ENCODE measurements around the gene RNF112. TPM values are rescaled to one million over a fixed set of nuclear protein-coding genes. Genes with fewer than 3 reads are reported as not detected.

RNF112 gene
- total RNA-seq, 5 donors from 2014 or later (not counting 1 experiment from before 2014, with no cell fraction given), result 0.40 to 1.8 (median 1.2) TPM

GRCh38 chr17:19372011-19372370, 39.0 kb upstream of the RNF112 start:
- Mint-ChIP-seq H3K36me3 (no peaks in the 10 kb centered on the region), H3K9me3 (no peaks in the 10 kb centered on the region), H3K27me3 (no peaks in the 10 kb centered on the region), H3K4me3 (peak overlapping the region in 1 of 3 donors; percentile 9), H3K27ac (peak overlapping the region; percentile 52 to 55), H3K4me1 (peaks cover 39 to 60% (median 44%) of the 10 kb centered on the region in 3 donors)
- no peak for DNase-seq
- no peaks in the 10 kb centered on the region for H3K27me3 ChIP-seq (replicated peaks in 1 of 2; ENCODE audit: control insufficient read depth in 2 of 2, extremely low read depth in 1 of 2, insufficient read depth in 2 of 2, low read length in 1 of 2)
- ATAC-seq (replicated peaks in 1 of 4), result no peak
- no peaks in the 10 kb centered on the region for H3K36me3 ChIP-seq (ENCODE audit: control insufficient read depth in 2 of 2, extremely low read depth in 1 of 2, insufficient read depth in 1 of 2, low read length in 1 of 2)
- H3K9me3 ChIP-seq, result no peaks in the 10 kb centered on the region
- ChIA-PET CTCF (interaction anchor here in 1 of 2 donors (1.4 kb wide), 1 partner anchor 9 kb away, joined by 4 read pairs; the partner anchor contains the start of gene B9D1), POLR2A (no interaction called here)
- H3K4me1 ChIP-seq (ENCODE audit: control insufficient read depth in 1 of 2, extremely low read depth in 1 of 2, insufficient read depth in 2 of 2, low read length in 2 of 2), result peaks cover 18 to 51% of the 10 kb centered on the region in 2 experiments
- no peak overlapping the region for H3K27ac ChIP-seq (ENCODE audit: low read length)
- WGBS (ENCODE audit: insufficient coverage), result 88% methylated on average over 3 of the region's 9 CpGs
- no peak overlapping the region for H3K4me3 ChIP-seq (ENCODE audit: control insufficient read depth in 1 of 2, extremely low read depth in 1 of 2, low read length in 1 of 2)

GRCh38 chr17:19372439-19372838, 38.6 kb upstream of the RNF112 start:
- H3K4me3 ChIP-seq (ENCODE audit: control insufficient read depth in 1 of 2, extremely low read depth in 1 of 2, low read length in 1 of 2), result no peak overlapping the region
- no peak overlapping the region for H3K4me3 Mint-ChIP-seq

GRCh38 chr17:19372866-19373504, 38.0 kb upstream of the RNF112 start:
- H3K4me3 Mint-ChIP-seq, result no peak overlapping the region
- H3K27me3 Mint-ChIP-seq, result no peaks in the 10 kb centered on the region
- no peak overlapping the region for H3K27ac ChIP-seq (ENCODE audit: low read length)
- H3K36me3 Mint-ChIP-seq, result no peaks in the 10 kb centered on the region
- ChIA-PET POLR2A (no interaction called here), CTCF (no interaction called here)
- H3K27me3 ChIP-seq (replicated peaks in 1 of 2; ENCODE audit: control insufficient read depth in 2 of 2, extremely low read depth in 1 of 2, insufficient read depth in 2 of 2, low read length in 1 of 2), result no peaks in the 10 kb centered on the region
- H3K9me3 Mint-ChIP-seq, result no peaks in the 10 kb centered on the region
- peaks cover 21 to 52% of the 10 kb centered on the region in 2 experiments for H3K4me1 ChIP-seq (ENCODE audit: control insufficient read depth in 1 of 2, extremely low read depth in 1 of 2, insufficient read depth in 2 of 2, low read length in 2 of 2)
- DNase-seq (no peak), ATAC-seq (replicated peaks in 1 of 4) (no peak)
- no peak overlapping the region for H3K27ac Mint-ChIP-seq
- no peaks in the 10 kb centered on the region for H3K9me3 ChIP-seq
- peaks cover 44 to 66% (median 50%) of the 10 kb centered on the region in 3 donors for H3K4me1 Mint-ChIP-seq
- H3K4me3 ChIP-seq (ENCODE audit: control insufficient read depth in 1 of 2, extremely low read depth in 1 of 2, low read length in 1 of 2), result no peak overlapping the region
- no peaks in the 10 kb centered on the region for H3K36me3 ChIP-seq (ENCODE audit: control insufficient read depth in 2 of 2, extremely low read depth in 1 of 2, insufficient read depth in 1 of 2, low read length in 1 of 2)
- WGBS (ENCODE audit: insufficient coverage), result 93% methylated on average over 5 of the region's 8 CpGs

More at GRCh38 chr17:19372439-19372838, 38.6 kb upstream of the RNF112 start:
- Mint-ChIP-seq H3K27ac (peak overlapping the region in 1 of 2 donors; percentile 55), H3K36me3 (no peaks in the 10 kb centered on the region), H3K9me3 (no peaks in the 10 kb centered on the region), H3K27me3 (no peaks in the 10 kb centered on the region), H3K4me1 (peaks cover 44 to 64% (median 48%) of the 10 kb centered on the region in 3 donors)
- no peaks in the 10 kb centered on the region for H3K27me3 ChIP-seq (replicated peaks in 1 of 2; ENCODE audit: control insufficient read depth in 2 of 2, extremely low read depth in 1 of 2, insufficient read depth in 2 of 2, low read length in 1 of 2)
- no peaks in the 10 kb centered on the region for H3K9me3 ChIP-seq
- POLR2A ChIA-PET, result no interaction called here
- H3K36me3 ChIP-seq (ENCODE audit: control insufficient read depth in 2 of 2, extremely low read depth in 1 of 2, insufficient read depth in 1 of 2, low read length in 1 of 2), result no peaks in the 10 kb centered on the region
- 86% methylated on average over 10 of the region's 12 CpGs for WGBS (ENCODE audit: insufficient coverage)
- no peak overlapping the region for H3K27ac ChIP-seq (ENCODE audit: low read length)
- CTCF ChIA-PET, result interaction anchor here in 1 of 2 donors (1.4 kb wide), 1 partner anchor 10 kb away, joined by 4 read pairs; the partner anchor contains the start of gene B9D1
- DNase-seq (no peak), ATAC-seq (replicated peaks in 1 of 4) (no peak)
- H3K4me1 ChIP-seq (ENCODE audit: control insufficient read depth in 1 of 2, extremely low read depth in 1 of 2, insufficient read depth in 2 of 2, low read length in 2 of 2), result peaks cover 21 to 52% of the 10 kb centered on the region in 2 experiments

DNA sequence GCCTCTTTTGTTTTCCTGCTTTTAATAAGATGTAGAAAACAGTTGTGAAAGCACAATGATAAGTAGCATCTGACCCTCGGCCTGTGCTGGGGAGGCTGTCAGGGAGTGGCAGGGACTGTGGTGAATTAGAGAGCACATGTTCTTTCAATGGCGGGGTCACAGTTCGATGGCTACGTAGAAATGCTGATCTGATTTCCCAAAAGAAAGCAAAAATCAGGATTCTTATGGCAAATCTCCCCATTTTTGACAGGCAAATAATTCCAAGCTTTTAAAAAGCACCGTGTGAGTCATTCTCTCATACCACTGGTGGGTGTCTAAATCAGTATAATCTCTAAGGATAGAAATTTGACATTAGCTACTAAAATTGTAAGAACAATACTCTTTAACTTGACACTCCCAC, 36.9 kb upstream of the RNF112 start:
- Histone ChIP-seq H3K4me1 (ENCODE audit: control insufficient read depth in 1 of 2, extremely low read depth in 1 of 2, insufficient read depth in 2 of 2, low read length in 2 of 2) (peaks cover 22 to 57% of the 10 kb centered on the region in 2 experiments), H3K4me3 (ENCODE audit: control insufficient read depth in 1 of 2, extremely low read depth in 1 of 2, low read length in 1 of 2) (no peak overlapping the region), H3K36me3 (ENCODE audit: control insufficient read depth in 2 of 2, extremely low read depth in 1 of 2, insufficient read depth in 1 of 2, low read length in 1 of 2) (no peaks in the 10 kb centered on the region), H3K27ac (ENCODE audit: low read length) (no peak overlapping the region), H3K27me3 (replicated peaks in 1 of 2; ENCODE audit: control insufficient read depth in 2 of 2, extremely low read depth in 1 of 2, insufficient read depth in 2 of 2, low read length in 1 of 2) (no peaks in the 10 kb centered on the region), H3K9me3 (no peaks in the 10 kb centered on the region)
- Mint-ChIP-seq H3K4me1 (peaks cover 38 to 59% (median 47%) of the 10 kb centered on the region in 3 donors), H3K4me3 (no peak overlapping the region), H3K27ac (no peak overlapping the region), H3K9me3 (no peaks in the 10 kb centered on the region), H3K36me3 (no peaks in the 10 kb centered on the region), H3K27me3 (no peaks in the 10 kb centered on the region)
- WGBS (ENCODE audit: insufficient coverage), result 100% methylated on average over 1 of the region's 5 CpGs
- CTCF ChIA-PET, result interaction anchor here in 1 of 2 donors (0.9 to 1.7 kb wide), 2 partner anchors 9 to 74 kb away, joined by 3 read pairs; no protein-coding TSS in a partner anchor
- no peak for DNase-seq
- no peak for ATAC-seq (replicated peaks in 1 of 4)
- POLR2A ChIA-PET, result no interaction called here

- POLR2A ChIA-PET, result no interaction called here
- H3K27me3 Mint-ChIP-seq, result no peaks in the 10 kb centered on the region
- CTCF ChIA-PET, result interaction anchor here in 1 of 2 donors (1.7 kb wide), 1 partner anchor 11 kb away, joined by 3 read pairs; no protein-coding TSS in a partner anchor
- Histone ChIP-seq H3K4me3 (ENCODE audit: control insufficient read depth in 1 of 2, extremely low read depth in 1 of 2, low read length in 1 of 2) (no peak overlapping the region), H3K4me1 (ENCODE audit: control insufficient read depth in 1 of 2, extremely low read depth in 1 of 2, insufficient read depth in 2 of 2, low read length in 2 of 2) (peaks cover 11 to 42% of the 10 kb centered on the region in 2 experiments), H3K9me3 (no peaks in the 10 kb centered on the region), H3K36me3 (ENCODE audit: control insufficient read depth in 2 of 2, extremely low read depth in 1 of 2, insufficient read depth in 1 of 2, low read length in 1 of 2) (peaks cover 0 to 14% of the 10 kb centered on the region in 2 donors), H3K27me3 (replicated peaks in 1 of 2; ENCODE audit: control insufficient read depth in 2 of 2, extremely low read depth in 1 of 2, insufficient read depth in 2 of 2, low read length in 1 of 2) (no peaks in the 10 kb centered on the region), H3K27ac (ENCODE audit: low read length) (no peak overlapping the region)
- no peak overlapping the region for H3K27ac Mint-ChIP-seq
- H3K4me3 Mint-ChIP-seq, result peak overlapping the region in 2 of 3 donors; percentile 25 to 37
- WGBS (ENCODE audit: insufficient coverage), result no CpG with 5 or more reads among the region's 1 CpG
- H3K9me3 Mint-ChIP-seq, result no peaks in the 10 kb centered on the region
- peaks cover 24 to 49% (median 31%) of the 10 kb centered on the region in 3 donors for H3K4me1 Mint-ChIP-seq
- DNase-seq (no peak), ATAC-seq (replicated peaks in 1 of 4) (no peak)
- H3K36me3 Mint-ChIP-seq, result peaks cover 8% of the 10 kb centered on the region
Observed at GRCh38 chr17:19375732-19376131, 35.3 kb upstream of the RNF112 start.

DNA sequence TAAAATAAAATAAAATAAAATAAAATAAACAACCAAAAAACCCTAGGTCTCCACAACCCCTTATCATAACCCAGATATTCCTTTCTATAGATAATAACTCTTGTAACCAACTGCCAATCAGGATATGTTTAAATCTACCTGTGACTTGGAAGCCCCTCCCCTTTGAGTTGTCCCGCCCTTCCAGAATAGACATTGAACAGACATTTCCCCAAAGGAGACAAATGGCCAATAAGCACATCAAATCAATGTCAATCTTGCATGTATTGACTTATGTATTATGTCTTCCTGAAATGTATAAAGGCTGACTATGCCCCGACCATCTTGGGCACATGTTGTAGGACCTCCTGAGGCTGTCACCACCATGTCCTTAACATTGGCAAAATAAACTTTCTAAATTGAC, 34.2 kb upstream of the RNF112 start:
- CTCF ChIA-PET, result interaction anchor here (0.6 to 1.9 kb wide), 5 partner anchors 10 to 70 kb away, joined by 3 to 64 read pairs (median 5); partner anchors contain the start of gene B9D1 (in 1 of the 2)
- WGBS (ENCODE audit: insufficient coverage), result no CpG with 5 or more reads among the region's 2 CpGs
- H3K27ac ChIP-seq (ENCODE audit: low read length), result peak overlapping the region; percentile 77
- DNase-seq (peak in 1 of 35 experiments; percentile 27), ATAC-seq (replicated peaks in 1 of 4) (no peak)
- H3K9me3 Mint-ChIP-seq, result no peaks in the 10 kb centered on the region
- peaks cover 15 to 38% (median 21%) of the 10 kb centered on the region in 3 donors for H3K4me1 Mint-ChIP-seq
- no peaks in the 10 kb centered on the region for H3K27me3 Mint-ChIP-seq
- H3K9me3 ChIP-seq, result no peaks in the 10 kb centered on the region
- POLR2A ChIA-PET, result interaction anchor here in 1 of 2 donors (0.6 to 0.8 kb wide), 2 partner anchors 11 to 1900 kb away, joined by 3 to 6 read pairs; no protein-coding TSS in a partner anchor
- peaks cover 8 to 31% of the 10 kb centered on the region in 2 experiments for H3K4me1 ChIP-seq (ENCODE audit: control insufficient read depth in 1 of 2, extremely low read depth in 1 of 2, insufficient read depth in 2 of 2, low read length in 2 of 2)
- peaks cover 16% of the 10 kb centered on the region for H3K36me3 Mint-ChIP-seq
- H3K4me3 ChIP-seq (ENCODE audit: control insufficient read depth in 1 of 2, extremely low read depth in 1 of 2, low read length in 1 of 2), result peak overlapping the region in 1 of 2 donors; percentile 15
- H3K27me3 ChIP-seq (replicated peaks in 1 of 2; ENCODE audit: control insufficient read depth in 2 of 2, extremely low read depth in 1 of 2, insufficient read depth in 2 of 2, low read length in 1 of 2), result no peaks in the 10 kb centered on the region
- peak overlapping the region; percentile 97 to 100 (median 100) for H3K4me3 Mint-ChIP-seq
- H3K27ac Mint-ChIP-seq, result peak overlapping the region; percentile 98 to 99
- H3K36me3 ChIP-seq (ENCODE audit: control insufficient read depth in 2 of 2, extremely low read depth in 1 of 2, insufficient read depth in 1 of 2, low read length in 1 of 2), result peaks cover 0 to 16% of the 10 kb centered on the region in 2 donors
